Camera-type eye (tissue), 1 donor: ENCODE results near the gene PANX1. TPM values are rescaled to one million over a fixed set of nuclear protein-coding genes. Genes with fewer than 3 reads are reported as not detected.

ENCODE experiments used
- total RNA-seq: library from RNA; depleted of rRNA; stranded (reverse); fragments of >200 nt; gene quantifications from one replicate; pipeline ENCODE4 v1.2.3, GENCODE V29; 2014

PANX1 gene
- total RNA-seq, result 58.1 TPM

DNA sequence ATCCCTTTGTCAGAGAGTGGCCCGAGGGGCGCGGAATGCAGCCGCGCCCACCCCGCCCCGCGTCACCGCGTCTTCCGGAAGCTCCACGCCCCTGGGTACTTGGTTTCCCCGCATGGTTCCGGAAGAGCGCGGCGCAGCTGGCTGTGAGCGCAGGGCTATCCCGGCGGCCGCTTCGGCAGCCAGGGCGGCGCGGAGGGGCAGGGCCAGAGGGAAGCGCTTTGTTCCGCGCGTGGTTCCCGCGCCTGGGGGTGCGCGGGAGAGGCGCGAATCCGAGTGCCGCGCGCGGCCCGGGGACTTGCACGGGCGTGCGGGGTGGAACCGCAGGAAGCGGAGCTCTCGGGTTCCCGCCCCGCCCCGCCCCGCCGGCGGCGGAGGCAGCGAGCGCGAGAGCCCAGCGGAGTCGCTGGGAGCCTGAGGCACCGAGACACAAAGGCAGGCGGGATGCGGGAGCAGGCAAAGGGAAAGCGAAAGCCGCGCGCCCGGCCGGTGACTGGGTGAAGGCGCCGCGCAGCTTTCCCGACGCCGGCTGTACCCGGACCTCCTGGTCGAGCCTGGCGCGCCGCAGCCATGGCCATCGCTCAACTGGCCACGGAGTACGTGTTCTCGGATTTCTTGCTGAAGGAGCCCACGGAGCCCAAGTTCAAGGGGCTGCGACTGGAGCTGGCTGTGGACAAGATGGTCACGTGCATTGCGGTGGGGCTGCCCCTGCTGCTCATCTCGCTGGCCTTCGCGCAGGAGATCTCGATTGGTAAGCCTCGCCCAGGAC is at the start of gene PANX1:
Gene PANX1 (plus strand): TSS at position 96 of the 766 bp plus-strand sequence. CDS start 472 bp downstream, at position 568.

Other genes starting within 250 kb of the PANX1 start
- gene HEPHL1, start 107.5 kb upstream of the PANX1 start, total RNA-seq, result not detected
- not detected for gene IZUMO1R, start 175.7 kb downstream of the PANX1 start, total RNA-seq